Skin epidermis (tissue), 12 donors: ENCODE results near the gene PAPPA.

ENCODE experiments used
- H3K27ac ChIP-seq, 21 experiments: fragments of 200-600 bp; sonication (generic) in 11 of 21; one replicate each; pipeline ENCODE4 v1.5.0; 2020; ENCODE audit warnings: mild to moderate bottlenecking in 3 of 21, inconsistent platforms in 2 of 21, moderate library complexity in 2 of 21
- H3K4me3 ChIP-seq, 7 experiments: fragments of 200-600 bp; sonication (generic) in 2 of 7; one replicate each; pipeline ENCODE4 v1.5.0; 2020; ENCODE audit warnings: inconsistent platforms in 2 of 7, mild to moderate bottlenecking in 2 of 7, moderate library complexity in 1 of 7

Gene PAPPA

DNA sequence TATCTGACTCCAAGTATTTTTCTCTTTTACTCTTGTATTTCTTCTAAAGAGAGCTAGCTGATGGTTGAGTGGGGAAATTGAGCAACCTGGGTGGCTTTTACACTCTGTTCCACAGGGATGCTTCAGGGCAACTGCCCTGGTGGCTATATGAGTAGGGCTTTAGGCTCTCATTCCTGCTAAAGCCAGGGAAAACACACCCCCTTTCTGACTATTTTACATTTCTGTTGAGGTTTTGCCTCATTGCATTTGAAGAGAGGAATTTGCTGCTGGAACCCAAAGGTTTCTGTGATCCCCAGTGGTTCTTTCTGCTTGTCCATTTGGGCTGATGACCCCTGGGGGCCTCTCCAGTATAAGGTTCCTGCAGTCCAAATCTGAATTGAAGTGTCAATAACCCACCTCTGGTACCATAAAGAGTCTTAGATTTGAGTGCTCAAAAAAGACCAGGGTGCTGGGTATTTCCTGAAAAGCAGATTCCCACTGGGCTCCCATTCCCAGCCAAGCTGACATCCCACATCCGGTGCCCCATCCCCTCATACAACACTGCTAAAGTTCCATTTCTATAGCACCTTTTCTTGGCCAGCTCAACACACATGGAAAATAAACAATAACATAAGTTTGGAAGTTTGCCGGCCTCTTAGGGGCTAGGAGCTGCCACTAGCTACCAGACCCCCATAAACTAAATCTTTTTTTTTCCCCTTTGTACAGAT, 59.5 kb downstream of the PAPPA start:
- H3K4me3 ChIP-seq, result no peak overlapping the region
- H3K27ac ChIP-seq, result no peak overlapping the region

DNA sequence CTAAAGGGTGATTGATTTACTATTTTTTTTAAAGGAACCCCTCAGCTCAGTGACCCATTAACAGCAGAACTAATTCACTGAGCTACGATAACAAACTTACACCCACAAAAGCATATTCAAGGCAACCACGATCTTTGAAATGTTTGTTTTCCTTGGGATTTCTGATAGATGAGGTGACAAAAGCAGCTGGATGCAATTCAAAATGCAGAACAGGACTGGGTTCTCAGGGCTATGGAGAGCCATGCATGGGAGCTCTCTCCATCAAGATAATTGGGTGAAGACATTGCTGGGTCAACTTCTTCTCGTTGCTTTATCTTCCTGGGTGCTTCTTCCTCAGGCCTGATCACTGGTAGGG, 60.1 kb downstream of the PAPPA start:
- Histone ChIP-seq H3K4me3 (no peak overlapping the region), H3K27ac (no peak overlapping the region)

DNA sequence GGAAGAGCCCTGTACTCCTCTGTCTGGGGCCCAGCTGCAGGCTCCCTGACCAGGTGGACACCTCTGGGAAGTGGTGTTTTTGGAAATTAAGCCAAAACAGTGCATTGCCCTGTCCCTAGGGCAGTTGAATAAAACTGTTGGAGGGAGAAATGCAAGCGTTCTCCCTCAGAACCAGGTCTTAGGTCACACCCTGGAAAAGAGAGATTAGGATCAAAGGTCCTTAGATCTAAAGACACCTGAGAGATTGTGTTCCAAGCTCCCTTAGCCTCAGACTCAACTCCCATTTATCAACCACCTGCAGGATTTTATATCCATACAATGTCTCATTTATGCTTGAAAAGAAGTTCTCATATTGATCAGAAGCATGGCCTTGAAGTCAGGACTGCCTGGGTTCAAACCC, 64.8 kb downstream of the PAPPA start:
- H3K4me3 ChIP-seq, result no peak overlapping the region
- no peak overlapping the region for H3K27ac ChIP-seq

DNA sequence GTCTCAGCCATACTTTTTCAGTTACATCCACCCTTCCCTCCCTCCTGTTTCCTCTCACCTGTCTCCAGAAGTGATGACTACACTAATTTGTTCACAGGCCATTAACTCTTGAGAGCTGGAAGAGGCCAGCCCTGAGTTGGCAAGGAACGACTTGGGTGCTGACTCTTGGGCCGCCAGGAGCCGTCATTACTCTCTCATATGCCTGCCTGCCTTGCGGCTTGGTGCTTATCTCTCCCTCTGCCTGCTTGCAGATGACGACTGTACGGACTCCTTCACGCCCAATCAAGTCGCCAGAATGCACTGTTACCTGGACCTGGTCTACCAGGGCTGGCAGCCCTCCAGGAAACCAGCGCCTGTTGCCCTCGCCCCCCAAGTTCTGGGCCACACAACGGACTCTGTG, 66.1 kb downstream of the PAPPA start:
- Histone ChIP-seq H3K4me3 (no peak overlapping the region), H3K27ac (no peak overlapping the region)

DNA sequence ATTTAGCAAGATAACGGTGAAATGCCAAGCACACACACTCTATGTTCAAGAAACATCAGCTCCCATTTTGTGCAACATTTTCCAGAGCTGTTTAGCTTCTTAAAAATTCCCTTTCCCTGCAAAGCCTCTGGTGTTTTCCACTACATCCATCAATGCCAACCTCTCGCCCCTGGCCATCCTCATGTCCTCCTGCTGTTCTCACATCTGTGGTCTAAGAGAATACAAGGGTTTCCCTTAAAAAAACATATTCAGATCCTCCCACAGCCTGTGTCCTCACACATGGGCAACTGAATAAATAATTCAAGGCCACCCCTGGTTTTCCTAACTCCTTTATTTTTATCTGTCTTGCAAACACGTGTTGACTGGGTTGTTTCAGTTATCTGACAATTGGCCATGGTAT, 70.3 kb downstream of the PAPPA start:
- Histone ChIP-seq H3K27ac (no peak overlapping the region), H3K4me3 (no peak overlapping the region)

DNA sequence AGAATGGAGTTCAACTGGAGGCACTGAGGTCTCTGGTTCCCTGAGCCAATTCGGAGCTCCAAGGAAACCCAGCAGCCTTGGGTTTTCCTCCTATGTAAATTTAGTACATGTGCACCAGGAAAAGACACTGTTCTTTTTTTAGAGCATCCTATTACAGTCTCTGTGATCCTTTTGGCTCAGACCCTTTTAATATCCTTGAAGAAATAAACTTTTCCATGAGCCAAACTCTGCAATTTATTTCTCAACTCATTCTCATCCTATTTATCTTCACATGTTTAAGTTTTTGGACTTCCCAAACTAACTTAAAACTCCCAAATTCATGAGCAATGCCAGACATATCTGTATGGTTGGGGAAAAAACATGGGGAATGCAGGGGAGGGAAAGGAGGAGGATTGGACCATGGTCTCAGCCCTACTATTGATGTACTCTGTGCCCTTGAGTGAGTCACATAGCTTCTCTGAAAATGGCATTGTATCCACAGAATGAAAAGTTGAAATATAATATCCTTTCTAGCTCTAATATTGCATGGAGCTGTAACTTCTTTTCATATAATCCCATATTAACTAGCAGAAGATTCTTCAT, 76.6 kb downstream of the PAPPA start:
- no peak overlapping the region for H3K4me3 ChIP-seq

DNA sequence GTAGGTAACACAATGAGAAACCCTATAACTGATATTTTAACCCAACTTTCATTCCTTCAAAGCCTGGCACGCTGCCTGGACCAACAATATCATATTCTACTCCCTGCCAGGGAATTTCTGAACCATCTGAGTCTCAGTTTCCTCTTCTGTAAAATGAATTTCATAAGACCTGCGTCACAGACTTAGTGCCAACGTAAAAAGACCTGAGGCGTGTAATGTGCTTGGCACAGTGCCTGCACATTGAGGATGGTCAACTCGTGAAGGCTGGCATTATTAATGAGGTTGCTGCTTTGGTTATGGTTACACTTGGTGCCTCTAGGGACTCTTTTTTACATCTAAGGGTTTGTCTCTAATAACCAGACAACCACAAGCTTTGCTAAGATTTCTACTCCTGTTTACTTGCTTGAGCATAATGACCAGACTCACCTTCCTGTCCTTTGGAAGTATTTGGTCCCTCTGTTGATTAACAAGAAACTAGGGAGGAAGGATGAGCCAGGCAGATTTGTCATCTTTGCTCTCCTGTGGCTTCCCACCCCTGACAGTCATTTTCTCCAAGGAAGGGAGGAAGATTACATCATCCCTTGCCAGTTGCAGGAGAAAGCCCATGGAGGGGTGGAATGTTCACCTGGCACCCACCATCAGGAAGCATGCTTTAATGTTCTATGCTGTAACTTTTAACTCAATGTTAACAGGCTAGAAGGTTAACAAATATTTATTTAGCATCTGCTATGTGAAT, 79.0 kb downstream of the PAPPA start:
- Histone ChIP-seq H3K27ac (peak overlapping the region in 2 of 21 experiments; percentile 4 to 28), H3K4me3 (no peak overlapping the region)

More for the DNA sequence above, 76.6 kb downstream of the PAPPA start:
- no peak overlapping the region for H3K27ac ChIP-seq

DNA sequence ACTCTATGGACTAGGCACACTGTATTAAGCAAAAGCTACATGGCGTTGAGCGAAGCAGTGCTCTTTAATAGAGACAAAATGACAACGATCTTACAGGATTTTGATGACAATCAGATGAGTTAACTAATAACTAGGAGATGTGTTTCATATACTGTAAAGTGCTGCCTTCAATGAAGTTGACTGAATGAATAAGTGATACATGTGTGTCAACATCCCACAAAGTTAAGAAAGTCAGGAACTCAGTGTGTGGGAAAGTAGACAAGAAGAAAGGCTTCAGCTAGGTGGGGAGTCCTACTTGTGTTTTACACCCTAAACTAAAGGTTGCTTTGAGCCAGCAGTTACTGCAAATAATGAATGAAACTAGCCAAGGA, 79.6 kb downstream of the PAPPA start:
- Histone ChIP-seq H3K27ac (peak overlapping the region in 3 of 21 experiments; percentile 4 to 28 (median 14)), H3K4me3 (no peak overlapping the region)

DNA sequence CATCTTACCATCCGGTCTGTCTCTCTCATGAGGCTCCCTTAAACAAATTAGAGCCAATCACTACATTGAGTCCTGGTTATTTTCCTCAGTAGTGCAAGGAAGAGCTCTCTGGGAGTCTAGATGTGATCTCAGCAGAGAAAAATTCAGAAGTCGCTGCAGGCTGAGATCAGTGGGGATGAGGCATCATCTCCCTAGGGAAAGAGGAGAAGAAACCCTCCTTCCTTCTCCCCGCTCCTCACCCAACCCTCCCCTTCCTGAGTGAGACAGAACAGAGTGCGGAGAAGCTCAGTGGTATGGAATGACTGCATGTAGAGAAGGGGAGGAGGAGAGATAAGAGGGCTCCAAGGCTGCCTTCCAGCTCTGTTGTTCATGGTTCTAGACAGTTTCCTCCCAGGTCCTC, 80.5 kb downstream of the PAPPA start:
- Histone ChIP-seq H3K4me3 (no peak overlapping the region), H3K27ac (peak overlapping the region in 4 of 21 experiments; percentile 14 to 28 (median 20))

DNA sequence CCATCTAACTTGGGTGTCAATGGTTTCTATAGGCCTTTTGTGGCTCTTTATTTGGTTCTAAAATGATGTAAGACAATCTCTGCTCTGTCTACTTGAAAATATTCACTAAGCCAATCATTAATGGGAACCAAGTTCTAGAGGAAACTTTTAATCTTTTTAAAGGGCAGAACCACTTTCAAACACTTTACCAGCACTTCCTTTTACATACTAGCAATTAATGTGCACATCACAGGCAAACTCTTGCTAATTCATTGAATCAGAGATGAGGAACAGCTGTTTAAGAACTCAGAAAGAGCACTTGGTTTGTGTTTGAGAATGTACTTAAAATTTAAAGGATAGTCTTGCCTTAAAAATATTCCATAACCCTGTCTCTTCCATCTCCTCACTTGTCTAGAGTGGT, 83.4 kb downstream of the PAPPA start:
- Histone ChIP-seq H3K4me3 (no peak overlapping the region), H3K27ac (no peak overlapping the region)

DNA sequence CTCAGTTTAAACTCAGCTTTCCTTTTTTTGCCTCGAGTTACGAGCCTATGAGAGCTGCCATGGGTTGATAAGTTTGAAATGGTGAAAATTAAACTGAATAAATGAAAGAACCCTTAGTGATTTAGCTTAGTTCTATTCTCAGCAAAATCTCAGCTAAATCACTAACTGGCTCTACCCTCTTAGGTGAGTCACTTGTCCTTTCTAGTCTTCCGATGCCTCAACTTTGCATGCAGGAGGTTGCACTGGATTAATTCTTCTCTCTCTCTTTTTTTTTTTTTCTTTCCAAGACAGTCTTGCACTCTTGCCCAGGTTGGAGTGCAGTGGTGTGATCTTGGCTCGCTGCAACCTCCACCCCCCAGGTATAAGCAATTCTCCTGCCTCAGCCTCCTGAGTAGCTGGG, 83.9 kb downstream of the PAPPA start:
- no peak overlapping the region for H3K4me3 ChIP-seq
- H3K27ac ChIP-seq, result no peak overlapping the region

DNA sequence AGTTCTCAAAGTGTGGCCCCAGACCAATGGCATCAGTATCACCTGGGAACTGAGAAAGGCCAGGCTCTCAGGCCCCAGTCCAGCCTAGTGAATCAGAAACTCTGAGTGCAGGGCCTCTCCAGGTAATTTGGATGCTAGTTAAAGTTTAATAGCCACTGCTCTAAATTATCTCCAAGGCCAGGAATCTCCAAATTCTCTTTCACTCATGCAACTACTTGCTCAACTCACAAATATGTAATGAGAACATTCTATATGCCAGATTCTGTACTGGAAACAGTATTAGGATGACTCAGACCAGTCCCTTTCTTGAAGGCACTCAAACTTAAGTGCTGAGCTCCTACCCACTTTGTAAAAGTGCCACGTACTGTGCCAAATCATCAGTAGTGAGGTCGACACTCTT, 84.6 kb downstream of the PAPPA start:
- H3K27ac ChIP-seq, result peak overlapping the region in 2 of 21 experiments; percentile 5 to 44
- H3K4me3 ChIP-seq, result no peak overlapping the region

DNA sequence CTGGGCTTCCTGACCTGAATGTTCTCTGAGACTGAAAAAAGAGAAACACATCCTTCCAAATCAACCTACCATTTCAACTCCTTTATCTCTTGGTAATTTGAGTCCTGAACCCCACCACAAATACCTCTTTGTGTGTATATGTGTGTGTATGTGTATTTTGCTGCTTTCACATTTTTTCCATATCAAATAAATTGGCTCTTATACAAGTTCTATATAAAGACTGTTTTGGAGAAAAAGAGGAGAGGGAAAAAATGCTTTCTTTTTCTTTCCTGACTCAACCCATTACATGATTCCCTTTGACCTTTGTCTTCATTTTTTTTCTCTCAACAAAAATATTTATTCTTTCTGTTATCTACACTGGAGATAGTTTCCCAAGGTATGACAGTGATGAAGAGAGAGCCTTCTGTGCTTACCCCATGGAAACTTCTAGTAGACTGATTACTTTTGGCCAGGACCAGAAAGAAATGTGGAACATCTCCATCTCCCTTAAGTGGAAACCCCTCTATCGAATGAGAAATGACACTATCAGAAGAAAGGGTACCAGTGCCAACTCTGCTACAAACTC, 85.3 kb downstream of the PAPPA start:
- peak overlapping the region in 1 of 21 experiments; percentile 5 for H3K27ac ChIP-seq
- no peak overlapping the region for H3K4me3 ChIP-seq

DNA sequence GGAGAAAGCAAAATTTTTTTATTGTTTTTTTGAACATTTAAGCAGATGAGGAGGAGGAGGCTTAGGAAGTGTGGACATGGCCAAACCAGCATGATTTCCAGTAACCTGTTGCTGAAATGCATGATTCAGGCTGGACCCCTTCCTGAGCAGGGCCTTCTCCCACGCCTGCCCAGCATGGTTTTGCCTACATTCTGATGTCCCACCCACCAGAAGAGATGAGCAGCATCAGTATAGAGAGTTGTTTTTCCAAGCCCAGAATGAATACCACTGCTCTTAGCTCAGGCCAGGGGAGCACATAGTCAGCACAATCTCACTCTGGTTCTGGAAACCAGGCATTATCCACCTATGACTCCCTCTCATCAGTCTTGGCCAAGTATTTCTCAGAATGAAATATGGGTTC, 90.1 kb downstream of the PAPPA start:
- Histone ChIP-seq H3K27ac (no peak overlapping the region), H3K4me3 (no peak overlapping the region)

DNA sequence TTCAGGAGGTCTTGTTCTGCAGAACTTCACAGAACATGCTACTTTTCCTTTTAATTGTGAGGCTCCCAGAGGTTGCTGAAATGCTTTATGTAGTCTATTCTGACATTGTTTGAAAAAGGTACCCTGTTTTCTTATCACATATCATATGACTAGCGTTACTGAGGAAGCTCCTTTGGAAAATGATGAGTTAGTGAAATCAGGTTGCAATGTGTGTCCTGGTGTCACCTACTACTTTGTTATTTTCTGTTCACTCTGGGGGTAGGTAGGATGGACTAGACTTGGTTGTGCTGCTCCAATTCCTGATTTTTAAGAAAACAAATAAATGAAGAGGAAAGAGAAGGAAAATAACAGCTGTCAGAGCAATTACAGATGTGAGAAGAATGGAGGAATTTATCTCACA, 93.7 kb downstream of the PAPPA start:
- no peak overlapping the region for H3K4me3 ChIP-seq

DNA sequence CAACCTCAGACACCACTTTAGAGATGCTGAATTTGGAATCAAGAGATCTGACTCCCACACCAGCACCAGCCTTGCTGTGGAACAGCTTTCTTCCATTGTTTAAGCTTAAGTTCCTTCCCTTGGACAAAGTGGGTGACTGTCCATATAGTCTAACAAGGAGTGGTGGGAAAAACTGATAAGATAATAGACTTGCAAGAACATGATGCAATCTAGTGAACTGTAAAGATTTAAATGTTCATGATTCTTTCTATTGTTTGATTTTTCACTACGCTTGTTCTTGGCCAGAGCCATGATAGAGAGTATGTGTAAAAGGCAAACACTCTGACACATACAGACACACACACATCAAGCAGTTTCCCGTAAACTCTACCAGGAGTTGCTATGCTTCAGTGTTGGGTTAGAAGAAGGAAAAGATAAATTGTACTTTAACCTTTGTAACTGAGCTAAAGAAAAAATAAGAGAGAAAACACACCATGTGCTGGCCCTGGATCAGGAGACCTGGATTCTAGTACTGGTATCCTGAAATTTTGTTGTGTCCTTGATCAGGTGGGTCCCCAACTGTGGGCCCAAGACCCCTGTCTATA, 94.3 kb downstream of the PAPPA start:
- H3K4me3 ChIP-seq, result no peak overlapping the region
- no peak overlapping the region for H3K27ac ChIP-seq

More for the DNA sequence above, 93.7 kb downstream of the PAPPA start:
- H3K27ac ChIP-seq, result no peak overlapping the region

DNA sequence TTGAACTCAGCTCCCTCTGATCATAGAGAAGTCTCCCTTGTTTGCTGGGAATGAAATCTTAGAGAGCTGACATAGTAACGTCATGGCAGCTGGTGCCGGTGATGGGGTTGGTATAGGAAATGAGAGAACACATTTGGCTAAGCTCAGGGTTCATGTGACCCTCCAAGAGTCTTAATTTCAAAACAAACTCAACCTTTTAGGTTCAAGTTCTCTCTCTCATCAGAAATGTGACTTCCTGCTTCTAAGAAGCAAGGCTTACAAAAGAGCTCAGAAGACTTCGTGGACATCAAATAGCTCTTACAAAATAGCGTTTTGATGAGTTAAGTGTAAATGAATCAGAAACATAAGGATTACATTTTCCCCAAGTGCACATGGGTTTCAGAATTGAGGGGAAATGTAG, 97.3 kb downstream of the PAPPA start:
- H3K4me3 ChIP-seq, result no peak overlapping the region
- H3K27ac ChIP-seq, result peak overlapping the region in 6 of 21 experiments; percentile 5 to 60 (median 48)

DNA sequence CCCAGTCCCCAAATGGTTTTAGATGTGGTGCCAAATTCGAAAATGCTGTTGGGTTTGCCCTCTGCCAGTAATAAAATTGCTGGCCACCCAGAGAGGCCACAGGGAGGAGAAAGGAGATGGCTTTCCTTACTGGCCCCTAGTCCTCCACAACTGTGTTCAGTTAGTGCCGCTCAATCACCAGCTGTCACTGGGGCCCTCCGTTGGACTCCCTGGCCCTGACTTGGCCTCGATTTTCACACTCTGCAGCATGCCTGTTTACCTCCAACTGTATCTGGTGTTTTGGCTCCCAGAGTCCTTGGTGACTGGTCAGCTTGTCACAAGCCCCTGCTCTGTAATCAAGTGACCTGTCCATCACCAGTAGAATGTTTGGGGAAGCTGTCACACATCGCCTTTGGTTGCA, 97.8 kb downstream of the PAPPA start:
- Histone ChIP-seq H3K4me3 (no peak overlapping the region), H3K27ac (peak overlapping the region in 6 of 21 experiments; percentile 5 to 66 (median 31))

DNA sequence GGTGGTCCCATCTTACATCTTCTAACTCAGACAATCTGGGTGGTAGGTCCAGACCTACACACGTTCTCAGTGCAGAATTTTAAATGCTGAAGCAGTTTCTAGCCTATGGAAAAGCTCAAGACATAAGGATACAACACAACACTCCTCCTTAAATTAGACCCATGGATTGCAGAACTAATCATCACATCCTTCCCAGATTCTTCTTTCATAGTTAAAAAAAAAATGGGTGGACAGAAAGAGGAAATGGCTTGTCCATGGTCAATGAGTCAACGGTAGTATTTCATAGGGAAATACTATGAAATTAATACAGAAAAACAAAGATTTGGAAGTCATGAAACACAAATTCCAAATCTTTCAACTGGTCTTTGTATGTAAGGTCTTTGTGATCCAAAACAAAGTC, 106.9 kb downstream of the PAPPA start:
- no peak overlapping the region for H3K27ac ChIP-seq
- no peak overlapping the region for H3K4me3 ChIP-seq

DNA sequence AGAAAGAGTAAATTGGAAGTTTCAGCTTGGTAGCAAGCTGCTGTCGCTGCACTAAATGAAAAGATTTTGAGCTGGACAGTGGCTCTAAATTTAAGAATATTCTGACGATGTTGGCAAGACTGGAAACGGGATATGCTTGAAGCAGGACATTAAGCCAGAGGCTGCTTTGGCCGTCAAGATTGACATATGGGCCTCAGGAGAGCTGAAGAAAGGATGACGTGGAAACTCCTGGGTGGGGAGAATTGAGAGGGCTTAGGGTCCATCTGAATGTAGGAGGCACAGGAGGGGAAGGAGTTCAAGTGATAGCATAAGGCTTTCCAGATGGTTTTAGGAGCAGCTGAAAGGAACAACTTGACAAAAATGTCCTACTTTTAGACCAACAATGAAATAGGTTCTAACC, 108.9 kb downstream of the PAPPA start:
- Histone ChIP-seq H3K27ac (no peak overlapping the region), H3K4me3 (no peak overlapping the region)

DNA sequence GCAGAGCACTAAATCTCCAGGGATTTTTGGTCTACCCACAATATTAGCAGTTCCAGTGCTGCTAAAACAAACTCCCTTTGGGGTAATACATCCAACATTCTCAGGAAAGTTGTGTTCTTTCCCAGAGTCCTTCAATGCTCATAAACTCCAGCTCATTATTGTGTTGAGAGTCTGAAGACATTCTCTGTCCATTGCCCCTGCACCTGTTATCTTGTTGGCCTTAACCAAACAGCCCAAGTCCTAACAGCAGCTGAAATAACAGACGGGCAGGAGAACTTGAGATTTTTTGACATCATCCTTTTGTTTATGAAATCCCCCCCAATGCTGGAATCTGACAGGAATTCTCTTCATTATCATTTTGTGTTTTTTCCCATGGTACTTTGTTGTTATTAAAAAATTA, 110.8 kb downstream of the PAPPA start:
- Histone ChIP-seq H3K4me3 (no peak overlapping the region), H3K27ac (no peak overlapping the region)
